Activated CD8-positive, alpha-beta memory T cell treated with anti-CD3 and anti-CD28 coated beads, Interleukin-2, amount 50 U/mL, for 4 hours (primary cell): ENCODE data around the gene KLF12.

Experiments used
- DNase-seq: peaks from one replicate; pipeline ENCODE4 v3.0.0-alpha.2; 2020

The KLF12 gene

GRCh38 chr13:74134221-74134776 is at the start of gene KLF12:
TSS of gene KLF12 (minus strand) at chr13:74134404.
- peak; percentile 93 for DNase-seq

- DNase-seq = no peak
Observed at GRCh38 chr13:74182491-74182890, 48.3 kb upstream of the KLF12 start.

GRCh38 chr13:74174810-74175209 is 40.6 kb upstream of the KLF12 start:
- no peak for DNase-seq

GRCh38 chr13:74173822-74174221 is 39.6 kb upstream of the KLF12 start:
- DNase-seq = no peak

GRCh38 chr13:74171641-74172040 is 37.4 kb upstream of the KLF12 start:
- no peak for DNase-seq

- no peak for DNase-seq
Observed at GRCh38 chr13:74169676-74170075, 35.5 kb upstream of the KLF12 start.

GRCh38 chr13:74168263-74168675 is 34.1 kb upstream of the KLF12 start:
- no peak for DNase-seq

GRCh38 chr13:74166261-74167004 is 32.2 kb upstream of the KLF12 start:
- no peak for DNase-seq

GRCh38 chr13:74162782-74163181 is 28.6 kb upstream of the KLF12 start:
- DNase-seq = no peak

GRCh38 chr13:74162135-74162534 is 27.9 kb upstream of the KLF12 start:
- no peak for DNase-seq

- DNase-seq = no peak
Observed at GRCh38 chr13:74158571-74159352, 24.6 kb upstream of the KLF12 start.

- no peak for DNase-seq
Observed at GRCh38 chr13:74158028-74158427, 23.8 kb upstream of the KLF12 start.

- no peak for DNase-seq
Observed at GRCh38 chr13:74154981-74155380, 20.8 kb upstream of the KLF12 start.

GRCh38 chr13:74153316-74153715 is 19.1 kb upstream of the KLF12 start:
- no peak for DNase-seq

- no peak for DNase-seq
Observed at GRCh38 chr13:74151859-74152258, 17.7 kb upstream of the KLF12 start.

GRCh38 chr13:74148352-74148751 is 14.1 kb upstream of the KLF12 start:
- DNase-seq = no peak

- no peak for DNase-seq
Observed at GRCh38 chr13:74145249-74145975, 11.2 kb upstream of the KLF12 start.

- DNase-seq = no peak
Observed at GRCh38 chr13:74144269-74144668, 10.1 kb upstream of the KLF12 start.

- DNase-seq = no peak
Observed at GRCh38 chr13:74142257-74142656, 8.1 kb upstream of the KLF12 start.

- no peak for DNase-seq
Observed at GRCh38 chr13:74138241-74138640, 4.0 kb upstream of the KLF12 start.

- DNase-seq = peak; percentile 25
Observed at GRCh38 chr13:74136084-74136658, 2.0 kb upstream of the KLF12 start.

- peak; percentile 57 for DNase-seq
Observed at GRCh38 chr13:74135326-74136083, 1.3 kb upstream of the KLF12 start.
